ENCODE results near the gene ADARB2.
A peak's percentile ranks its signal among the peaks of the same experiment; 100 is the strongest.
"Not testable (repeated sequence)": the region's sequence is repeated elsewhere in the genome, so short reads cannot be mapped to it uniquely, and the experiment has no call there.

The ADARB2 gene

DNA sequence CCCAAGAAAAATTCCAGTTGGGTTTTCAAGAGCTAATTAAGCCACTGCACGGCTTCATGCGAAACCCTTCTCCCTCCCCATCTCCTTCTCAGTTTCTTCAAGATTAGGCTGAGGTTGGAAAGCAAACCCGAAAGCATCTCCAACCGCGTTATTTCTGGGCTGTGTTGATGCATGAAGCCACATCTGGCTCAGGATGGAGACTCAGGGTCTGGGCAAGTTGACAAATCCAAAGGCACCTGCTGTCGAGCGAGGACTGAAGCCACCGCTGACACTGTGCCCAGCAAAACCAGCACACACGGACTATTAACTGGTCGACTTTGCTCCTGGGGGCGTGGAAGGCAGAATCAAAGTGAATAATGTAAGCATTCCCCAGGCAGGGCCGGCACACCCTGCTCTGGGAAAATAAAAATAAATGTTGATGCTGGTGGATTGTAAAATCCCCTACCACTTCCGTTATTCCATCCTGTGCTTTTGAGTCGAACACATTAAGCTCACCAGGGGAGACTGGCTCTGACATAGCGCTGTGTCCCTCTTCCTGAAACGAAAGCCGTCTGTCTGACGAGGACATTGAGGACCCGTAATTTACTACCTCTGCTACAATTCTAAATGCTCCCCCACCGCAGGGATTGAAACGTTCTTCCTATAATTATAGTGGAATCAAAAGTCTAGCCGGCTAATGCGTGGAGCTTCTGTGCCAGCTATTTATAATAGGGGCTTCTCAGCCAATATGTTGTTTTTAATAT is 269.8 kb downstream of the ADARB2 start:
- H3K36me3 Mint-ChIP-seq (ENCODE audit: low read depth): no peaks in the 10 kb centered on the region
- no peak for DNase-seq
- H3K27ac Mint-ChIP-seq: no peak overlapping the region
- no peak for ATAC-seq
- peaks cover 5% of the 10 kb centered on the region for H3K4me1 Mint-ChIP-seq
- no peaks in the 10 kb centered on the region for H3K9me3 Mint-ChIP-seq
- H3K27me3 Mint-ChIP-seq: peaks cover 3% of the 10 kb centered on the region
- no peak overlapping the region for H3K4me3 Mint-ChIP-seq

DNA sequence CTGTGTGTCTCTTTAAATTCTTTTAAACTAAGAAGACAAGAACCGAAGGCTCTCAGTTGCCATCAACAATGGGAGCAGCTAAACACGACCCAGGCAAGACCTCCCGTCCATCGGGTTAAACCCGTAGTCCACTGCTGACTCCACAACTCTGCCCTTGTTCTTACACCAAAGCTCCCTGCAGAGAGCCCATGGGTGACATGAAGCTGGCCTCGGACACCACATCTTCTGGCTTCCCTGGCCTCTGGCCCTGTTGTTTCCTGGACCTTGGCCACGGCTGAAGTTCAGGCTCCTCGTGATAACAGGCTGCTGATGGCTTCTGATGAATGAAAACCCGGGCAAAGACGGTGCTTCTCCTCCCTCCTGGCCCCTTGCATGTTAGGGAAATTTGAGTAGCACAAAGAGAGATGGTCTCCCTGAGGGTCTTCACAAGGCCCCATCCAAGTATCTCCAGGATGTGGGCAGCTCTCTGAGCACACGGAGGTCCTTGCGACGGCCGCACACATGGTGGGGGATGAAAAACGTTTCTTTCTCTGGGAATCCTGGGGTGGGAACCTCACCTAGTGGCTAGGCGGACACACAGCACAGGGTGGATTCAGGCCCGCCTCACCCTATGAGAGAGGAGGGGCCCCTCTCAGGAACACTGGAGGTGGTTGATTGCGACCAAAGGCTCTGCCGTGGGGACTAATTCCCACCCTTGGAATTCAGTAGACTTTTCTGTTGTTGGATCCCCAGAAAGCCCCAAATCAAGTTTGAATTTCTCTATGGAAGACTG is 271.1 kb downstream of the ADARB2 start:
- no peaks in the 10 kb centered on the region for H3K36me3 Mint-ChIP-seq (ENCODE audit: low read depth)
- H3K9me3 Mint-ChIP-seq: no peaks in the 10 kb centered on the region
- no peak overlapping the region for H3K27ac Mint-ChIP-seq
- no peak for DNase-seq
- H3K27me3 Mint-ChIP-seq: peaks cover 3% of the 10 kb centered on the region
- ATAC-seq: no peak
- no peak overlapping the region for H3K4me3 Mint-ChIP-seq
- H3K4me1 Mint-ChIP-seq: peaks cover 6% of the 10 kb centered on the region

DNA sequence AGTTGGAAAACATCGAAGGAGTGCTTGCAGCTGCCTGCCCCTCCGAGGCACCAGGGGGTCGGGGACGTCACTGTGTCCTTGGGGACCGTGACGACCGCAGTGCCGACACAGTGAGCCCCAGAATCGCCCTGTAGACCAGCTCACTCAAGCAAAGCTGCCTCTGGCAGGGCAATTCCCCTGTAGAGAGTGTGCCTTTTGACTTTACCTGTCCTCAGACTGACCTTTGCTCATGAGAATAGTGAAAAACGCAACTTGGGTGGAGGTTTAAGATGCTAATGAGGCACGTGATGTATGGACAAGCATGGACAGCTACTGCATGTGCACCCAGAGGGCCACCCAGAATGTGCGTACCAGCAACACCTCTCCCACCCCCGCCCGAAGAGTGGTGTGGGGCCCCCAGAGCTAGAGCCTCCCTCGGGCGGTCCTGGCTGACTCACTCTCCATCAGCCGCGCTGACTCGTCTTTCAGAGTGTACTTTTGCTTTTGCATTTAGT is 271.9 kb downstream of the ADARB2 start:
- ATAC-seq (peak; percentile 37), DNase-seq (no peak)
- no peak overlapping the region for H3K4me3 Mint-ChIP-seq
- no peaks in the 10 kb centered on the region for H3K36me3 Mint-ChIP-seq (ENCODE audit: low read depth)
- H3K9me3 Mint-ChIP-seq: no peaks in the 10 kb centered on the region
- H3K27me3 Mint-ChIP-seq: peaks cover 3% of the 10 kb centered on the region
- peaks cover 6% of the 10 kb centered on the region for H3K4me1 Mint-ChIP-seq
- H3K27ac Mint-ChIP-seq: no peak overlapping the region

DNA sequence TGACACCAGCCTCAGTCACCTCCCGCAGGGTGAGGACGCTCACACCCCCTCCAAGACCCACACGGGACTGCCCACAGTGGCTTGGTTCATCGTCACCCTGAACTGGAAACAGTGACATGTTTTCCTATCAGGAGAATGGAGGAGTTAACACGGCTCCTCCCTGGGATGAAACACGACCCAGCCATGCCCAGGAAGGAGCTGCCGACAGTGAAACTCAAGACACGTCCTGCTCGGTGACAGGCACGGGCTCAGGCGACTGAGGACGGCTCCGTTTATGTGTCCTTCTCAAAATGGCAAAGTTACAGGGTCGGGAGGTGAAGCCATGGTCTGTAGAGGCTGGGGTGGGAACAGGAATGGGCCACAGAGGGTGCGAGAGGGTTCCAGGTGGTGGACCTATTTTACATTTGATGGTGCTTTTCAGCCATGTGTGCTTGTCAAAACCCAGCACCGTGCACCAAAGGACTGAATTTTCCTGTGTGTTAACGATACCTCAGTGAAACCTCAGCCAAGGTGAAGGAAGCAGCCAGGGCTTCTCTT is 272.4 kb downstream of the ADARB2 start:
- peak; percentile 33 for ATAC-seq
- peaks cover 6% of the 10 kb centered on the region for H3K4me1 Mint-ChIP-seq
- H3K27me3 Mint-ChIP-seq: peaks cover 3% of the 10 kb centered on the region
- no peak for DNase-seq
- H3K36me3 Mint-ChIP-seq (ENCODE audit: low read depth): no peaks in the 10 kb centered on the region
- no peak overlapping the region for H3K27ac Mint-ChIP-seq
- H3K4me3 Mint-ChIP-seq: no peak overlapping the region
- H3K9me3 Mint-ChIP-seq: no peaks in the 10 kb centered on the region

DNA sequence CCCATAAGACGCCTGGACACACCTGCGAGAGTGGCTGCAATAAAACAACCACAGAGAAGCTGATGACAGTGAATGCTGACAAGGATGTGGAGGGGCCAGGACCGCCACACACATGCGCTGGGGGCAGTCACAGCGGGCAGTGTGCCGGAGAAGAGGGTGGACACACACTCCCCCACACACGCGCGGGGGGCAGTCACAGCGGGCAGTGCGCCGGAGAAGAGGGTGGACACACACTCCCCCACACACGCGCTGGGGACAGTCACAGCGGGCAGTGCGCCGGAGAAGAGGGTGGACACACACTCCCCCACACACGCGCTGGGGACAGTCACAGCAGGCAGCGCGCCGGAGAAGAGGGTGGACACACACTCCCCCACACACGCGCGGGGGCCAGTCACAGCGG is 273.4 kb downstream of the ADARB2 start:
- not testable (repeated sequence) for H3K27me3 Mint-ChIP-seq; H3K27ac Mint-ChIP-seq; H3K4me1 Mint-ChIP-seq; ATAC-seq; DNase-seq; H3K9me3 Mint-ChIP-seq; H3K4me3 Mint-ChIP-seq; H3K36me3 Mint-ChIP-seq (ENCODE audit: low read depth)

DNA sequence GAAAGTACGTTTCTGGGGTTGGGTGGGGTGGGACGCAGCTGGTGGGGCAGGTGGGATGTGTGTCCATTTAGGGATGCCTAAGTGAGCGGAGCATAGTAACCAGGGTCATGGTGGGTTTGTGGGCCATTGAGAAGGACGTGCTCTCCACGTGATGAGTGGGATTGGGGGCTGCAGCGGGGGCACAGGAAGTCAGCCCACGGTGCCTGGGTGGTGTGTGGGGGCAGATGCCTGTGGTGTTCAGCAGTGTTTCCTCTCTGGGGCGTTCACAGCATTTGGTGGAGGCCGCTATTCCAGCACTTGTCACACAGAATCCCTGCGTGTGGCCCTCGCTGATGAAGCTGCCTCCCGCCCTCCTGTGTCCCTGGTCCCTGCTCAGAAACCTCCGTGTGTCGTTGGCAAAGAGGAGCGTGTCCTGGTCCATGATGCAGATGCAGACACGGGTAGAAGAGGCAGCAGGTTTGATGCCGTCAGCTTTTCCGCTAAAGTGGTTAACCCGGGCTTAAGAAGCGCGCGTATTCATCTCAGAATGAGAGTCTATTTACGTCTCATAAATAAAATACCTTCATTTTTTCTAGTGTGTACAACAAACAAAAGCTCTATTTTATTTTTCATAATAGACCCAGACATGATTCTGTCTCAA is 274.2 kb downstream of the ADARB2 start:
- ATAC-seq (no peak), DNase-seq (no peak)
- H3K27me3 Mint-ChIP-seq: peaks cover 3% of the 10 kb centered on the region
- H3K9me3 Mint-ChIP-seq: no peaks in the 10 kb centered on the region
- H3K4me1 Mint-ChIP-seq: peaks cover 6% of the 10 kb centered on the region
- H3K27ac Mint-ChIP-seq: no peak overlapping the region
- no peak overlapping the region for H3K4me3 Mint-ChIP-seq
- H3K36me3 Mint-ChIP-seq (ENCODE audit: low read depth): no peaks in the 10 kb centered on the region

DNA sequence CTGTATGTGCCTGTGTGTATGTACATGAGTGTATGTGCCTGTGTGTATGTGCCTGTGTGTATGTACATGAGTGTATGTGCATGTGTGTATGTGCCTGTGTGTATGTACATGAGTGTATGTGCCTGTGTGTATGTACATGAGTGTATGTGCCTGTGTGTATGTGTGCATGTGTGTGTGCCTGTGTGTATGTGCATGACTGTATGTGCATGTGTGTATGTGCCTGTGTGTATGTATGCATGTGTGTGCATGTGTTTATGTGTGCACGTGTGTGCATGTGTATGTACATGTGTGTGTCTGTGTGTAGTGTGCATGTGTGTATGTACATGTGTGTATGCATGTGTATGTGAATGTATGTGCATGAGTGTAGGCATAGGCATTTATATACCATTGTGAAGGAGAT is 274.8 kb downstream of the ADARB2 start:
- ATAC-seq: no peak
- H3K9me3 Mint-ChIP-seq: no peaks in the 10 kb centered on the region
- peaks cover 7% of the 10 kb centered on the region for H3K27me3 Mint-ChIP-seq
- no peaks in the 10 kb centered on the region for H3K36me3 Mint-ChIP-seq (ENCODE audit: low read depth)
- no peak overlapping the region for H3K27ac Mint-ChIP-seq
- H3K4me1 Mint-ChIP-seq: peaks cover 6% of the 10 kb centered on the region
- no peak overlapping the region for H3K4me3 Mint-ChIP-seq
- no peak for DNase-seq

DNA sequence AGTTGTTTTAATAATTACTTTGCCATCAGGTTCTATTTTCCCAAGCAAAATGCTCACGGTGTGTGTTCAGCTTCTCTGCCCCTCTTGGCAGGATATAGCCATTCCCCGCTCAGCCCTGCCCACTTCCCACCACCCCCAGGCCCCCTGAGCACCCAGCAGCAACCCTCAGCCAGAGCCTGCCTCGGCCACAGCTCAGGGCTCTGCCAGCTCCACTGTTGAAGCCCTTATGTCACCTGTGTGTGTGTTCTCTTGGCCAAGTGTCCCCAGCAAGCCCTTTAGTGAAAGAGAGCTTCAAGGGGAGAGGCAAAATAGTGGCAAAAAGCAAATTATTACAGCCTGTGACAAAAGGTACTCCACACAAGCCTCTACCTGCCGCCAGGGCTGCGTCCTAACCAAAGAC is 275.3 kb downstream of the ADARB2 start:
- no peaks in the 10 kb centered on the region for H3K9me3 Mint-ChIP-seq
- H3K36me3 Mint-ChIP-seq (ENCODE audit: low read depth): no peaks in the 10 kb centered on the region
- H3K4me3 Mint-ChIP-seq: no peak overlapping the region

DNA sequence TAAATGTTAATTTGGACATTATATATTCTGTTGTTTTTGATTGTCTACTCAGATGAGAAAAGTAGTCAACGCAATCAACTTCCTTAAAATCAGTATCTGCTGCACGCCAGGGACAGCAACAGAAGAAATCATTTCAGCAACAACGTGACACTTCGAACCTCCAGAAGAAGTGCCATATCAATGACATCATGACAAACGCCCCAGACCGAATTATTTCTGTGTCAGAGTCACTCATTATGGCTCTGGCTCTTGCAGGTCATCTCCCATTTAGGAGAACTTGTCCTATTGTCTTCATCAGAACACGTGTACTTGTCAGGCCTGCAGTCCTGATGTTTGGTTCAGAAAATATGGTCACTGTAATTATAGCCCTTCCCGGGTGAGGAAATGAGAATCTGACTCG is 276.3 kb downstream of the ADARB2 start:
- DNase-seq (no peak), ATAC-seq (no peak)
- peaks cover 14% of the 10 kb centered on the region for H3K27me3 Mint-ChIP-seq
- peaks cover 6% of the 10 kb centered on the region for H3K4me1 Mint-ChIP-seq
- H3K36me3 Mint-ChIP-seq (ENCODE audit: low read depth): no peaks in the 10 kb centered on the region
- no peak overlapping the region for H3K27ac Mint-ChIP-seq
- no peaks in the 10 kb centered on the region for H3K9me3 Mint-ChIP-seq
- no peak overlapping the region for H3K4me3 Mint-ChIP-seq

More for the DNA sequence above, 275.3 kb downstream of the ADARB2 start:
- H3K4me1 Mint-ChIP-seq: peaks cover 6% of the 10 kb centered on the region
- no peak for ATAC-seq
- H3K27me3 Mint-ChIP-seq: peaks cover 7% of the 10 kb centered on the region
- no peak for DNase-seq
- H3K27ac Mint-ChIP-seq: no peak overlapping the region

DNA sequence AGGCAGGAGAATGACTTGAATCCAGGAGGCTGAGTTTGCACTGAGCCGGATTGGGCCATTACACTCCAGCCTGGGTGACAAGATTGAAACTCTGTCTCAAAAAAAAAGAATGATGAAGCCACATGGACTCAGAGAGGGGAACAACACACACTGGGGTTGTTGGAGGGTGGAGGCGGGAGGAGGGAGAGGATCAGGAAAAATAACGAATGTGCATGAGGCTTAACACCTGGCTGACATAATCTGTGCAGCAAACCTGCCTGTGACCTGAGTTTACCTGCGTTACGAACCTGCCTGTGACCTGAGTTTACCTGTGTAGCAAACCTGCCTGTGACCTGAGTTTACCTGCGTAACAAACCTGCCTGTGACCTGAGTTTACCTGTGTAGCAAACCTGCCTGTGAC is 277.7 kb downstream of the ADARB2 start:
- not testable (repeated sequence) for H3K9me3 Mint-ChIP-seq; H3K4me3 Mint-ChIP-seq; H3K36me3 Mint-ChIP-seq (ENCODE audit: low read depth); H3K27ac Mint-ChIP-seq; DNase-seq; H3K4me1 Mint-ChIP-seq; ATAC-seq
- H3K27me3 Mint-ChIP-seq: peaks cover 15% of the 10 kb centered on the region

DNA sequence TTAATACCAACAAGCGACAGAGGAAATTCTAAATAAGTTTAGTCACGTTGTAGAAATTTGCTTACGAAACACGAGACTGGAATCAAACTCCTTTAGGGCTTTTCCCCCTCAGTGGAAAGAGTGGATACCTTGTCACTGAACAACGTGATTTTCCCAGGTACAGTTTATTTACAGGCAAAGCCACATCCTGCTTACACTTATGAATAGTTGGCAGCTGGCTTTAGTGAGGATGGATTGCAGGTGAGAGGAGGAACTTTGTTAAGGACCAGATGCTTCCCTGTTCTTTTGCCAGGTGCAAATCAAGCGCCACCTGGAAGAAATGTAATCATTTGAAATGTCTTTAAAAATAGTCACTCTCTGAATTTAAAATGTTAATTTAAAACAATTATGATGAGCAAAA is 282.4 kb downstream of the ADARB2 start:
- peaks cover 16% of the 10 kb centered on the region for H3K27me3 Mint-ChIP-seq
- DNase-seq (no peak), ATAC-seq (no peak)
- peaks cover 13% of the 10 kb centered on the region for H3K4me1 Mint-ChIP-seq
- H3K4me3 Mint-ChIP-seq: no peak overlapping the region
- H3K36me3 Mint-ChIP-seq (ENCODE audit: low read depth): no peaks in the 10 kb centered on the region
- H3K27ac Mint-ChIP-seq: no peak overlapping the region
- peaks cover 11% of the 10 kb centered on the region for H3K9me3 Mint-ChIP-seq

DNA sequence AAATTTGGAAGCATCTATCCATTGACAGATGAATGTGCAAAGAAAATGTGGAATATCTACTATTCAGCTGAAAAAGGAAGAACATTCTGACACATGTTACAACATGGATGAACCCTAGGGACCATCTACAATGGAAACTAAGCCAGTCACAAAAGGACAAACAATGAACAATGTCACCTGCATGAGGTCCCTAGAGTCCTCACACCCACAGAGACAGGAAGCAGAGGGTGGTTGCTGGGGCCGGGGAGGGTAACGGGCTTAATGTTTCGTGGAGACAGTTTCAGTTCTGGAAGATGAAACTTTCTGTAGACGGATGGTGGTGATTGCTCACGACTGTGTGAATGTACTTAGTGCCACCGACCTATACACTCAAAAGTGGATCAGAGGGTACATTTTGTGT is 282.9 kb downstream of the ADARB2 start:
- Mint-ChIP-seq H3K27me3 (peaks cover 17% of the 10 kb centered on the region), H3K4me1 (peaks cover 13% of the 10 kb centered on the region), H3K36me3 (ENCODE audit: low read depth) (no peaks in the 10 kb centered on the region), H3K9me3 (peaks cover 11% of the 10 kb centered on the region), H3K4me3 (no peak overlapping the region), H3K27ac (no peak overlapping the region)
- peak; percentile 65 for ATAC-seq
- DNase-seq: peak; percentile 18

DNA sequence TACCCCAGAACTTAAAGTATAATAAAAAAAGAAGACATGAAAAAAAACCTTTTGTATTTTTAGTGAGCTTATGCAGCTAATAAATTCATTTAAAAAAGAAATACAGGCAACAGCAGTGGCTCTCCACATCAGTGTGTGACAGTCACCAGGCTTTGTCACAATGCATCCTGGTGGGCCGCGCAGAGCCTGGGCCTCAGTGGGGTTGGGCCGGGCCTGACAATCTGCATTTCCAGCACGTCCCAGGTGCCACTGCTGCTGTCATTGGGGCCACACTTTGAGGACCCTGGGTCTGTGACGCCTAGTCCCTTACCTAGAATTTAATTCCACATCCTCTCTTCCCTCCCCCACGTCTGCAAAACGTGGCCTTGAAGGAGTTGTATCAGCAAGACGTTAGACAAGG is 284.5 kb downstream of the ADARB2 start:
- H3K4me1 Mint-ChIP-seq: peaks cover 13% of the 10 kb centered on the region
- H3K9me3 Mint-ChIP-seq: peaks cover 11% of the 10 kb centered on the region
- H3K27me3 Mint-ChIP-seq: peaks cover 20% of the 10 kb centered on the region
- H3K4me3 Mint-ChIP-seq: no peak overlapping the region
- DNase-seq (no peak), ATAC-seq (no peak)
- no peaks in the 10 kb centered on the region for H3K36me3 Mint-ChIP-seq (ENCODE audit: low read depth)
- no peak overlapping the region for H3K27ac Mint-ChIP-seq

DNA sequence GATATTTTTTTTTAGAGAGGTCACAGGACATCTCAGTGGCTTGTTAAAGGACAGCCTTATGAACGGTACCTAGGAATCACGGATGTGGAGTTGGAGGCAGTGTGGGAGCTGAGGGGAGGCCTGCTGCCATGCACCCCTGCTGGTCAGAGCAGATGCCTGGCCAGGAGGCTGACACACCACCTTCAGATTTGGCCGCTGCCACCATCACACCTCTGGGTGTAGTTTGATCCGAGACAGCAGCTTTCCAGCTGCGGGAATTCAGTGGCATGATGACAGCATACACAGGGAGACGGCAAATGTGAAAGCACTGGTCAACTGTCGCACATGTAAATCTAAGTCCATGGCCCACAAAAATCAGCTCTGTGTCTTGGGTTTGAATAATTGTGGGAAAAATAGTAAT is 285.4 kb downstream of the ADARB2 start:
- no peak overlapping the region for H3K27ac Mint-ChIP-seq
- H3K27me3 Mint-ChIP-seq: peaks cover 17% of the 10 kb centered on the region
- H3K4me3 Mint-ChIP-seq: no peak overlapping the region
- peaks cover 13% of the 10 kb centered on the region for H3K4me1 Mint-ChIP-seq
- no peaks in the 10 kb centered on the region for H3K36me3 Mint-ChIP-seq (ENCODE audit: low read depth)
- H3K9me3 Mint-ChIP-seq: peaks cover 11% of the 10 kb centered on the region
- ATAC-seq (no peak), DNase-seq (no peak)

All from activated naive CD8-positive, alpha-beta T cell treated with anti-CD3 and anti-CD28 coated beads, Interleukin-2, amount 50 U/mL, for 24 hours (primary cell).